Measurements from ENCODE around the gene ANKRD28. TPM values are rescaled to one million over a fixed set of nuclear protein-coding genes. Genes with fewer than 3 reads are reported as not detected.
A peak's percentile ranks its signal among the peaks of the same experiment; 100 is the strongest.

The ANKRD28 gene
- total RNA-seq, 4 donors from 2014 or later, result 26.8 to 55.9 (median 43.6) TPM

GRCh38 chr3:15635121-15635661, 162.6 kb downstream of the ANKRD28 start:
- no peaks in the 10 kb centered on the region for H3K27me3 ChIP-seq
- peaks cover 17 to 84% (median 28%) of the 10 kb centered on the region in 3 donors for H3K4me1 ChIP-seq
- TF ChIP-seq POLR2A (IDR thresholded peaks at IDR 0.05) (no peak), CTCF (IDR thresholded peaks at IDR 0.05) (no peak), EP300 (IDR thresholded peaks at IDR 0.05) (peak; percentile 48), POLR2AphosphoS5 (IDR thresholded peaks at IDR 0.05) (peak; percentile 91)
- 23 to 24% methylated on average over 7 to 10 of the region's 13 CpGs for WGBS, 2 donors (ENCODE audit: low coverage in 1 of 2)
- H3K4me3 ChIP-seq, result peak overlapping the region in 1 of 2 donors; percentile 0
- no peaks in the 10 kb centered on the region for H3K9me3 ChIP-seq
- peak overlapping the region; percentile 79 to 96 (median 86) for H3K27ac ChIP-seq
- ATAC-seq, result peak; percentile 70
- H3K36me3 ChIP-seq, result no peaks in the 10 kb centered on the region

GRCh38 chr3:15634671-15635070, 163.1 kb downstream of the ANKRD28 start:
- H3K27me3 ChIP-seq, result no peaks in the 10 kb centered on the region
- peak overlapping the region in 1 of 2 donors; percentile 0 for H3K4me3 ChIP-seq
- WGBS, 2 donors (ENCODE audit: low coverage in 1 of 2), result 31 to 54% methylated on average over 2 of the region's 2 CpGs
- H3K9me3 ChIP-seq, result no peaks in the 10 kb centered on the region
- H3K4me1 ChIP-seq, result peaks cover 17 to 89% (median 28%) of the 10 kb centered on the region in 3 donors
- ATAC-seq, result no peak
- TF ChIP-seq POLR2A (IDR thresholded peaks at IDR 0.05) (no peak), POLR2AphosphoS5 (IDR thresholded peaks at IDR 0.05) (no peak), CTCF (IDR thresholded peaks at IDR 0.05) (no peak), EP300 (IDR thresholded peaks at IDR 0.05) (no peak)
- H3K27ac ChIP-seq, result peak overlapping the region; percentile 79 to 96 (median 86)
- no peaks in the 10 kb centered on the region for H3K36me3 ChIP-seq

GRCh38 chr3:15633766-15634598, 163.8 kb downstream of the ANKRD28 start:
- Histone ChIP-seq H3K4me3 (no peak overlapping the region), H3K27ac (peak overlapping the region; percentile 79 to 96 (median 86)), H3K27me3 (no peaks in the 10 kb centered on the region), H3K9me3 (no peaks in the 10 kb centered on the region), H3K36me3 (no peaks in the 10 kb centered on the region), H3K4me1 (peaks cover 17 to 89% (median 28%) of the 10 kb centered on the region in 3 donors)
- WGBS, 2 donors (ENCODE audit: low coverage in 1 of 2), result 8 to 9% methylated on average over 3 to 4 of the region's 4 CpGs
- TF ChIP-seq POLR2A (IDR thresholded peaks at IDR 0.05) (no peak), EP300 (IDR thresholded peaks at IDR 0.05) (no peak), POLR2AphosphoS5 (IDR thresholded peaks at IDR 0.05) (no peak), CTCF (IDR thresholded peaks at IDR 0.05) (no peak)
- no peak for ATAC-seq

- peaks cover 17 to 84% (median 28%) of the 10 kb centered on the region in 3 donors for H3K4me1 ChIP-seq
- no peak overlapping the region for H3K4me3 ChIP-seq
- WGBS, 2 donors (ENCODE audit: low coverage in 1 of 2), result 90 to 93% methylated on average over 5 of the region's 5 CpGs
- H3K27ac ChIP-seq, result peak overlapping the region in 3 of 4 donors; percentile 84 to 96 (median 87)
- TF ChIP-seq EP300 (IDR thresholded peaks at IDR 0.05), result no peak
- no peak for TF ChIP-seq POLR2AphosphoS5 (IDR thresholded peaks at IDR 0.05)
- no peak for TF ChIP-seq CTCF (IDR thresholded peaks at IDR 0.05)
- no peak for TF ChIP-seq POLR2A (IDR thresholded peaks at IDR 0.05)
- no peaks in the 10 kb centered on the region for H3K27me3 ChIP-seq
- ATAC-seq, result no peak
- H3K36me3 ChIP-seq, result no peaks in the 10 kb centered on the region
- no peaks in the 10 kb centered on the region for H3K9me3 ChIP-seq
These were observed 164.6 kb downstream of the ANKRD28 start for GRCh38 chr3:15633159-15633558.
